ENCODE data around the gene GABRG3. TPM values are rescaled to one million over a fixed set of nuclear protein-coding genes. Genes with fewer than 3 reads are reported as not detected.

The GABRG3 gene
- total and polyA plus RNA-seq, 2 experiments from 2014 or later, result 0.10 to 1.4 TPM

- Histone ChIP-seq H2AFZ (peak overlapping the region; percentile 72; the same call in 1 of the 2 replicates), H3K4me1 (ENCODE audit: insufficient read depth) (peaks cover 6% of the 10 kb centered on the region; the same call in 1 of the 2 replicates), H3K4me2 (no peak overlapping the region), H4K20me1 (replicated peaks; ENCODE audit: insufficient read depth) (no peaks in the 10 kb centered on the region), H3K9me2 (ENCODE audit: insufficient read depth) (no peaks in the 10 kb centered on the region), H3K79me2 (replicated peaks; ENCODE audit: insufficient read depth) (no peaks in the 10 kb centered on the region), H3K4me3 (no peak overlapping the region), H3K27me3 (ENCODE audit: insufficient read depth) (no peaks in the 10 kb centered on the region), H3K36me3 (ENCODE audit: insufficient read depth) (0 out of 2 replicates have a peak, but pooled peaks cover 3% of the 10 kb centered on the region), H3F3A (replicated peaks; ENCODE audit: low read depth) (no peaks in the 10 kb centered on the region), H3K27ac (ENCODE audit: low read depth) (no peak overlapping the region)
- Mint-ChIP-seq H3K4me1 (peaks cover 26% of the 10 kb centered on the region), H3K9me3 (no peaks in the 10 kb centered on the region; the same call in 2 of the 3 replicates), H3K36me3 (ENCODE audit: low read depth) (no peaks in the 10 kb centered on the region), H3K27ac (no peak overlapping the region), H3K4me3 (no peak overlapping the region), H3K27me3 (ENCODE audit: insufficient read depth, low read depth, poor library complexity) (no peaks in the 10 kb centered on the region)
- DNase-seq (ENCODE audit: low spot score) (peak; percentile 14), ATAC-seq (peak; percentile 89)
- TF ChIP-seq ZNF114 (CRISPR knock-in tag; IDR thresholded peaks at IDR 0.05) (no peak), NANOG (IDR thresholded peaks at IDR 0.05; ENCODE audit: borderline replicate concordance) (no peak), EZH2phosphoT487 (IDR thresholded peaks at IDR 0.05; ENCODE audit: unreplicated experiment) (no peak), ETS1 (IDR thresholded peaks at IDR 0.05) (no peak), POLR2AphosphoS5 (IDR thresholded peaks at IDR 0.05; ENCODE audit: low read depth) (no peak), EZH2 (IDR thresholded peaks at IDR 0.05; ENCODE audit: low read depth, unreplicated experiment) (no peak), JUNB (IDR thresholded peaks at IDR 0.05; ENCODE audit: unreplicated experiment) (no peak), CREB1 (CRISPR knock-in tag; IDR thresholded peaks at IDR 0.05; ENCODE audit: low read depth) (no peak), STAT1 (IDR thresholded peaks at IDR 0.05; ENCODE audit: unreplicated experiment) (no peak), ZNF331 (CRISPR knock-in tag; IDR thresholded peaks at IDR 0.05; ENCODE audit: low read depth) (no peak)
- TF ChIP-seq, protein P1, sequence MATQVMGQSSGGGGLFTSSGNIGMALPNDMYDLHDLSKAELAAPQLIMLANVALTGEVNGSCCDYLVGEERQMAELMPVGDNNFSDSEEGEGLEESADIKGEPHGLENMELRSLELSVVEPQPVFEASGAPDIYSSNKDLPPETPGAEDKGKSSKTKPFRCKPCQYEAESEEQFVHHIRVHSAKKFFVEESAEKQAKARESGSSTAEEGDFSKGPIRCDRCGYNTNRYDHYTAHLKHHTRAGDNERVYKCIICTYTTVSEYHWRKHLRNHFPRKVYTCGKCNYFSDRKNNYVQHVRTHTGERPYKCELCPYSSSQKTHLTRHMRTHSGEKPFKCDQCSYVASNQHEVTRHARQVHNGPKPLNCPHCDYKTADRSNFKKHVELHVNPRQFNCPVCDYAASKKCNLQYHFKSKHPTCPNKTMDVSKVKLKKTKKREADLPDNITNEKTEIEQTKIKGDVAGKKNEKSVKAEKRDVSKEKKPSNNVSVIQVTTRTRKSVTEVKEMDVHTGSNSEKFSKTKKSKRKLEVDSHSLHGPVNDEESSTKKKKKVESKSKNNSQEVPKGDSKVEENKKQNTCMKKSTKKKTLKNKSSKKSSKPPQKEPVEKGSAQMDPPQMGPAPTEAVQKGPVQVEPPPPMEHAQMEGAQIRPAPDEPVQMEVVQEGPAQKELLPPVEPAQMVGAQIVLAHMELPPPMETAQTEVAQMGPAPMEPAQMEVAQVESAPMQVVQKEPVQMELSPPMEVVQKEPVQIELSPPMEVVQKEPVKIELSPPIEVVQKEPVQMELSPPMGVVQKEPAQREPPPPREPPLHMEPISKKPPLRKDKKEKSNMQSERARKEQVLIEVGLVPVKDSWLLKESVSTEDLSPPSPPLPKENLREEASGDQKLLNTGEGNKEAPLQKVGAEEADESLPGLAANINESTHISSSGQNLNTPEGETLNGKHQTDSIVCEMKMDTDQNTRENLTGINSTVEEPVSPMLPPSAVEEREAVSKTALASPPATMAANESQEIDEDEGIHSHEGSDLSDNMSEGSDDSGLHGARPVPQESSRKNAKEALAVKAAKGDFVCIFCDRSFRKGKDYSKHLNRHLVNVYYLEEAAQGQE (IDR thresholded peaks at IDR 0.05; ENCODE audit: unreplicated experiment), result no peak
- TF ChIP-seq, protein P2, sequence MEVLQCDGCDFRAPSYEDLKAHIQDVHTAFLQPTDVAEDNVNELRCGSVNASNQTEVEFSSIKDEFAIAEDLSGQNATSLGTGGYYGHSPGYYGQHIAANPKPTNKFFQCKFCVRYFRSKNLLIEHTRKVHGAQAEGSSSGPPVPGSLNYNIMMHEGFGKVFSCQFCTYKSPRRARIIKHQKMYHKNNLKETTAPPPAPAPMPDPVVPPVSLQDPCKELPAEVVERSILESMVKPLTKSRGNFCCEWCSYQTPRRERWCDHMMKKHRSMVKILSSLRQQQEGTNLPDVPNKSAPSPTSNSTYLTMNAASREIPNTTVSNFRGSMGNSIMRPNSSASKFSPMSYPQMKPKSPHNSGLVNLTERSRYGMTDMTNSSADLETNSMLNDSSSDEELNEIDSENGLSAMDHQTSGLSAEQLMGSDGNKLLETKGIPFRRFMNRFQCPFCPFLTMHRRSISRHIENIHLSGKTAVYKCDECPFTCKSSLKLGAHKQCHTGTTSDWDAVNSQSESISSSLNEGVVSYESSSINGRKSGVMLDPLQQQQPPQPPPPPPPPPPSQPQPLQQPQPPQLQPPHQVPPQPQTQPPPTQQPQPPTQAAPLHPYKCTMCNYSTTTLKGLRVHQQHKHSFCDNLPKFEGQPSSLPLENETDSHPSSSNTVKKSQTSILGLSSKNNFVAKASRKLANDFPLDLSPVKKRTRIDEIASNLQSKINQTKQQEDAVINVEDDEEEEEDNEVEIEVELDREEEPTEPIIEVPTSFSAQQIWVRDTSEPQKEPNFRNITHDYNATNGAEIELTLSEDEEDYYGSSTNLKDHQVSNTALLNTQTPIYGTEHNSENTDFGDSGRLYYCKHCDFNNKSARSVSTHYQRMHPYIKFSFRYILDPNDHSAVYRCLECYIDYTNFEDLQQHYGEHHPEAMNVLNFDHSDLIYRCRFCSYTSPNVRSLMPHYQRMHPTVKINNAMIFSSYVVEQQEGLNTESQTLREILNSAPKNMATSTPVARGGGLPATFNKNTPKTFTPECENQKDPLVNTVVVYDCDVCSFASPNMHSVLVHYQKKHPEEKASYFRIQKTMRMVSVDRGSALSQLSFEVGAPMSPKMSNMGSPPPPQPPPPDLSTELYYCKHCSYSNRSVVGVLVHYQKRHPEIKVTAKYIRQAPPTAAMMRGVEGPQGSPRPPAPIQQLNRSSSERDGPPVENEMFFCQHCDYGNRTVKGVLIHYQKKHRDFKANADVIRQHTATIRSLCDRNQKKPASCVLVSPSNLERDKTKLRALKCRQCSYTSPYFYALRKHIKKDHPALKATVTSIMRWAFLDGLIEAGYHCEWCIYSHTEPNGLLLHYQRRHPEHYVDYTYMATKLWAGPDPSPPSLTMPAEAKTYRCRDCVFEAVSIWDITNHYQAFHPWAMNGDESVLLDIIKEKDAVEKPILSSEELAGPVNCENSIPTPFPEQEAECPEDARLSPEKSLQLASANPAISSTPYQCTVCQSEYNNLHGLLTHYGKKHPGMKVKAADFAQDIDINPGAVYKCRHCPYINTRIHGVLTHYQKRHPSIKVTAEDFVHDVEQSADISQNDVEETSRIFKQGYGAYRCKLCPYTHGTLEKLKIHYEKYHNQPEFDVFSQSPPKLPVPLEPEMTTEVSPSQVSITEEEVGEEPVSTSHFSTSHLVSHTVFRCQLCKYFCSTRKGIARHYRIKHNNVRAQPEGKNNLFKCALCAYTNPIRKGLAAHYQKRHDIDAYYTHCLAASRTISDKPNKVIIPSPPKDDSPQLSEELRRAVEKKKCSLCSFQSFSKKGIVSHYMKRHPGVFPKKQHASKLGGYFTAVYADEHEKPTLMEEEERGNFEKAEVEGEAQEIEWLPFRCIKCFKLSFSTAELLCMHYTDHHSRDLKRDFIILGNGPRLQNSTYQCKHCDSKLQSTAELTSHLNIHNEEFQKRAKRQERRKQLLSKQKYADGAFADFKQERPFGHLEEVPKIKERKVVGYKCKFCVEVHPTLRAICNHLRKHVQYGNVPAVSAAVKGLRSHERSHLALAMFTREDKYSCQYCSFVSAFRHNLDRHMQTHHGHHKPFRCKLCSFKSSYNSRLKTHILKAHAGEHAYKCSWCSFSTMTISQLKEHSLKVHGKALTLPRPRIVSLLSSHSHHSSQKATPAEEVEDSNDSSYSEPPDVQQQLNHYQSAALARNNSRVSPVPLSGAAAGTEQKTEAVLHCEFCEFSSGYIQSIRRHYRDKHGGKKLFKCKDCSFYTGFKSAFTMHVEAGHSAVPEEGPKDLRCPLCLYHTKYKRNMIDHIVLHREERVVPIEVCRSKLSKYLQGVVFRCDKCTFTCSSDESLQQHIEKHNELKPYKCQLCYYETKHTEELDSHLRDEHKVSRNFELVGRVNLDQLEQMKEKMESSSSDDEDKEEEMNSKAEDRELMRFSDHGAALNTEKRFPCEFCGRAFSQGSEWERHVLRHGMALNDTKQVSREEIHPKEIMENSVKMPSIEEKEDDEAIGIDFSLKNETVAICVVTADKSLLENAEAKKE (CRISPR knock-in tag; IDR thresholded peaks at IDR 0.05), result no peak
- TF ChIP-seq, protein P3, sequence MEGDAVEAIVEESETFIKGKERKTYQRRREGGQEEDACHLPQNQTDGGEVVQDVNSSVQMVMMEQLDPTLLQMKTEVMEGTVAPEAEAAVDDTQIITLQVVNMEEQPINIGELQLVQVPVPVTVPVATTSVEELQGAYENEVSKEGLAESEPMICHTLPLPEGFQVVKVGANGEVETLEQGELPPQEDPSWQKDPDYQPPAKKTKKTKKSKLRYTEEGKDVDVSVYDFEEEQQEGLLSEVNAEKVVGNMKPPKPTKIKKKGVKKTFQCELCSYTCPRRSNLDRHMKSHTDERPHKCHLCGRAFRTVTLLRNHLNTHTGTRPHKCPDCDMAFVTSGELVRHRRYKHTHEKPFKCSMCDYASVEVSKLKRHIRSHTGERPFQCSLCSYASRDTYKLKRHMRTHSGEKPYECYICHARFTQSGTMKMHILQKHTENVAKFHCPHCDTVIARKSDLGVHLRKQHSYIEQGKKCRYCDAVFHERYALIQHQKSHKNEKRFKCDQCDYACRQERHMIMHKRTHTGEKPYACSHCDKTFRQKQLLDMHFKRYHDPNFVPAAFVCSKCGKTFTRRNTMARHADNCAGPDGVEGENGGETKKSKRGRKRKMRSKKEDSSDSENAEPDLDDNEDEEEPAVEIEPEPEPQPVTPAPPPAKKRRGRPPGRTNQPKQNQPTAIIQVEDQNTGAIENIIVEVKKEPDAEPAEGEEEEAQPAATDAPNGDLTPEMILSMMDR (conservative IDR thresholded peaks at IDR 0.05; ENCODE audit: low read depth in 2 of 2), result no peak
Measured at GRCh38 chr15:27342991-27343390, 372.0 kb downstream of the GABRG3 start.

All from GM23338 (cell line).